HepG2 (cell line): ENCODE measurements around the gene C20orf144. TPM values are rescaled to one million over a fixed set of nuclear protein-coding genes. Genes with fewer than 3 reads are reported as not detected.

ENCODE experiments used
- AKAP8 ChIP-seq: sonication (generic); formaldehyde crosslinking; IDR thresholded peaks from 2 replicates; pipeline ENCODE4 v1.5.1; 2020; ENCODE audit warnings: mild to moderate bottlenecking, missing genetic modification reagents
- CBX2 ChIP-seq, 2 experiments: fragments of 200-600 bp in 1 of 2; sonication (generic); formaldehyde crosslinking in 1 of 2; IDR thresholded peaks; 2 replicates each; pipeline versions ENCODE4 v1.7.0 to v1.8.1; 2018 to 2022; ENCODE audit warnings: low read depth in 2 of 2, low read length in 1 of 2, mild to moderate bottlenecking in 1 of 2, missing genetic modification reagents in 1 of 2
- FOXC1 ChIP-seq: sonication (generic); formaldehyde crosslinking; IDR thresholded peaks from 2 replicates; pipeline ENCODE4 v1.8.0; 2022; ENCODE audit warnings: mild to moderate bottlenecking, missing genetic modification reagents, borderline replicate concordance
- MIER3 ChIP-seq: IDR thresholded peaks from 2 replicates; pipeline ENCODE4 v1.6.1; 2016; ENCODE audit warnings: missing compliant biosample characterization, borderline replicate concordance
- SMARCC2 ChIP-seq: fragments of 450-650 bp; IDR thresholded peaks from 2 replicates; pipeline ENCODE4 v1.6.1; 2017; ENCODE audit warnings: antibody characterized with exemption, mild to moderate bottlenecking
- SRF ChIP-seq: IDR thresholded peaks from 2 replicates; pipeline ENCODE4 v1.6.1; 2011; ENCODE audit warnings: mild to moderate bottlenecking, low read depth, low read length, moderate library complexity
- YY1 ChIP-seq: IDR thresholded peaks from 2 replicates; pipeline ENCODE4 v1.6.1; 2011; ENCODE audit warnings: low read length, low read depth, moderate library complexity, mild to moderate bottlenecking; ENCODE audit not compliant: insufficient read depth, insufficient replicate concordance
- ZNF224 ChIP-seq: sonication (generic); formaldehyde crosslinking; IDR thresholded peaks from 2 replicates; pipeline ENCODE4 v1.5.0; 2020; ENCODE audit warnings: mild to moderate bottlenecking, missing genetic modification reagents
- ZNF496 ChIP-seq: sonication (generic); formaldehyde crosslinking; IDR thresholded peaks from 2 replicates; pipeline ENCODE4 v1.8.1; 2023; ENCODE audit warnings: mild to moderate bottlenecking, moderate library complexity, missing genetic modification reagents; ENCODE audit not compliant: insufficient replicate concordance
- ZNF782 ChIP-seq: sonication (generic); formaldehyde crosslinking; IDR thresholded peaks from 2 replicates; pipeline ENCODE4 v1.4.0; 2020; ENCODE audit warnings: missing genetic modification reagents, mild to moderate bottlenecking, borderline replicate concordance
- polyA plus RNA-seq, 8 experiments: library from polyadenylated mRNA; depleted of rRNA in 3 of 8; stranded (reverse) in 7 of 8; unstranded in 1 of 8; fragments of >200 nt; fragmentation: Illumina TruSeq in 4 of 8; extraction: Trizol in 4 of 8; gene quantifications; 2 replicates each; pipeline versions ENCODE4 v1.2.1 to v1.2.3, GENCODE V29; 2011 to 2016; ENCODE audit warnings: low read depth in 4 of 8, missing spikeins in 1 of 8, mixed read lengths in 1 of 8; ENCODE audit not compliant: insufficient read depth in 1 of 8
- total RNA-seq, 5 experiments: library from RNA; depleted of rRNA; stranded (reverse); fragments of >200 nt; fragmentation: Illumina TruSeq; extraction: Trizol; gene quantifications; 2 replicates each; pipeline ENCODE4 v1.2.3, GENCODE V29; 2016; ENCODE audit warnings: low read depth in 1 of 5
- TF ChIP-seq, protein P1 (sequence below): IDR thresholded peaks from 2 replicates; pipeline ENCODE4 v1.6.1; 2016; ENCODE audit warnings: low read depth
- TF ChIP-seq, protein P2 (sequence below): sonication (generic); formaldehyde crosslinking; IDR thresholded peaks from 2 replicates; pipeline ENCODE4 v1.8.0; 2022; ENCODE audit warnings: missing genetic modification reagents, low read depth, mild to moderate bottlenecking, borderline replicate concordance
- TF ChIP-seq, protein P3 (sequence below): IDR thresholded peaks from 2 replicates; pipeline ENCODE4 v1.6.1; 2016
- TF ChIP-seq, protein P4 (sequence below): sonication (generic); formaldehyde crosslinking; IDR thresholded peaks from 2 replicates; pipeline ENCODE4 v1.8.0; 2022; ENCODE audit warnings: missing genetic modification reagents, mild to moderate bottlenecking, borderline replicate concordance
- TF ChIP-seq, protein P5 (sequence below): sonication (generic); formaldehyde crosslinking; IDR thresholded peaks from 2 replicates; pipeline ENCODE4 v1.5.1; 2020; ENCODE audit warnings: missing genetic modification reagents, mild to moderate bottlenecking, borderline replicate concordance
- TF ChIP-seq, protein P6 (sequence below): IDR thresholded peaks from 2 replicates; pipeline ENCODE4 v1.6.1; 2016; ENCODE audit warnings: low read depth, control low read depth
- TF ChIP-seq, protein P7 (sequence below), 2 experiments: sonication (generic) in 1 of 2; formaldehyde crosslinking in 1 of 2; IDR thresholded peaks; 2 replicates each; pipeline versions ENCODE4 v1.4.0 to v1.6.1; 2018 to 2020; ENCODE audit warnings: missing genetic modification reagents in 2 of 2, borderline replicate concordance in 1 of 2, low read depth in 1 of 2, mild to moderate bottlenecking in 1 of 2, missing biosample characterization in 1 of 2

C20orf144 gene
- total and polyA plus RNA-seq, 2 of the 13 experiments (the other 11 are each of a cell fraction or from before 2014, with no cell fraction given), result 0.09 to 0.16 TPM

DNA sequence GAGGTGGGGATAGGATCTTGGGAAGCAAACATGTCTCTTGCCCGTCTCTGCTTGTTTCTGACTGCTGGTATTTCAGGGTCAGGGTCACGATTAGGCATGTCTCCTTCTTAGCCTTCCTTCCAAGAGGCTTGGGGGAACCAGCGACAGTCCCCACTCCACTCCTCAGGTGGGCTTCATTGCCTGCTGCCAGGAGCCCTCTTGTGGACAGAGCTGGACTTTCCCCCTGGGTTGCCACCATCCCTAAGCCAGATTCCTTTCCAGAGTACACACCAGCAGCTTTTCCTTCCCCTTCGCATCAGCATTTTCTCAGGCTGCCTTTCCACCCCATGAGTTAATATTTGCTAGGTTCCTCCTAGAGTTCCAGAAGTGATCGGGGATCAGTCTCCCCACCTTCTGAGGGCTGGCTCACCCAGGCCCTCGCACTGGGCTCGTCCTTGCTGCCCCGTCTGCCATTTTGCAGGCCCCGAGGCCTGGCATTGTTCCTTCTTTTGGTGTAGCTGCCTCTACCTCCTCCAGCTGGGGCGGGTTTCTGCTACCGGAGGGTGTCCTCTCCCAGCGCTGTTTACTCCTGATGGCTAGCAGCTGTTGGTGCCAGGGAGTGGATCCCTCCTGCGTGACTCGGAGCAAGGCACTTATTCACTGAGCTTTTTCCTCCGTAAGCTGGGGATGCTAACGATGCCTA, 8.8 kb upstream of the C20orf144 start (continued):
- TF ChIP-seq, protein P1, sequence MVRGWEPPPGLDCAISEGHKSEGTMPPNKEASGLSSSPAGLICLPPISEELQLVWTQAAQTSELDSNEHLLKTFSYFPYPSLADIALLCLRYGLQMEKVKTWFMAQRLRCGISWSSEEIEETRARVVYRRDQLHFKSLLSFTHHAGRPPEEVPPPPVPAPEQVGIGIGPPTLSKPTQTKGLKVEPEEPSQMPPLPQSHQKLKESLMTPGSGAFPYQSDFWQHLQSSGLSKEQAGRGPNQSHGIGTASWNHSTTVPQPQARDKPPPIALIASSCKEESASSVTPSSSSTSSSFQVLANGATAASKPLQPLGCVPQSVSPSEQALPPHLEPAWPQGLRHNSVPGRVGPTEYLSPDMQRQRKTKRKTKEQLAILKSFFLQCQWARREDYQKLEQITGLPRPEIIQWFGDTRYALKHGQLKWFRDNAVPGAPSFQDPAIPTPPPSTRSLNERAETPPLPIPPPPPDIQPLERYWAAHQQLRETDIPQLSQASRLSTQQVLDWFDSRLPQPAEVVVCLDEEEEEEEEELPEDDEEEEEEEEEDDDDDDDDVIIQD (CRISPR knock-in tag), result peak; percentile 42; the same call in 1 of the 2 replicates
- TF ChIP-seq, protein P2, sequence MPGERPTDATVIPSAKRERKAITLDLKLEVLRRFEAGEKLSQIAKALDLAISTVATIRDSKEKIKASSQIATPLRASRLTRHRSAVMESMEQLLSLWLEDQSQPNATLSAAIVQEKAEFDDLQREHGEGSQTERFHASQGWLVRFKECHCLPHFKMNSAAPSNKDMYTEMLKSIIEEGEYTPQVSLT (CRISPR knock-in tag), result no peak
- TF ChIP-seq, protein P3, sequence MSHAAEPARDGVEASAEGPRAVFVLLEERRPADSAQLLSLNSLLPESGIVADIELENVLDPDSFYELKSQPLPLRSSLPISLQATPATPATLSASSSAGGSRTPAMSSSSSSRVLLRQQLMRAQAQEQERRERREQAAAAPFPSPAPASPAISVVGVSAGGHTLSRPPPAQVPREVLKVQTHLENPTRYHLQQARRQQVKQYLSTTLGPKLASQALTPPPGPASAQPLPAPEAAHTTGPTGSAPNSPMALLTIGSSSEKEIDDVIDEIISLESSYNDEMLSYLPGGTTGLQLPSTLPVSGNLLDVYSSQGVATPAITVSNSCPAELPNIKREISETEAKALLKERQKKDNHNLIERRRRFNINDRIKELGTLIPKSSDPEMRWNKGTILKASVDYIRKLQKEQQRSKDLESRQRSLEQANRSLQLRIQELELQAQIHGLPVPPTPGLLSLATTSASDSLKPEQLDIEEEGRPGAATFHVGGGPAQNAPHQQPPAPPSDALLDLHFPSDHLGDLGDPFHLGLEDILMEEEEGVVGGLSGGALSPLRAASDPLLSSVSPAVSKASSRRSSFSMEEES (CRISPR knock-in tag), result peak; percentile 61; the same call in 1 of the 2 replicates
- TF ChIP-seq ZNF224 (CRISPR knock-in tag) (0 out of 2 replicates have a peak, but pooled peaks have one; percentile 52), AKAP8 (CRISPR knock-in tag) (peak; percentile 92), FOXC1 (CRISPR knock-in tag) (peak; percentile 81), YY1 (peak; percentile 47), SMARCC2 (no peak), MIER3 (no peak), ZNF782 (0 out of 2 replicates have a peak, but pooled peaks have one; percentile 54), CBX2 (IDR thresholded peaks at IDR 0.05; ENCODE audit: low read depth, low read length) (no peak), CBX2 (CRISPR knock-in tag; IDR thresholded peaks at IDR 0.05; ENCODE audit: low read depth) (no peak), SRF (no peak), ZNF496 (CRISPR knock-in tag) (no peak)
- TF ChIP-seq, protein P4, sequence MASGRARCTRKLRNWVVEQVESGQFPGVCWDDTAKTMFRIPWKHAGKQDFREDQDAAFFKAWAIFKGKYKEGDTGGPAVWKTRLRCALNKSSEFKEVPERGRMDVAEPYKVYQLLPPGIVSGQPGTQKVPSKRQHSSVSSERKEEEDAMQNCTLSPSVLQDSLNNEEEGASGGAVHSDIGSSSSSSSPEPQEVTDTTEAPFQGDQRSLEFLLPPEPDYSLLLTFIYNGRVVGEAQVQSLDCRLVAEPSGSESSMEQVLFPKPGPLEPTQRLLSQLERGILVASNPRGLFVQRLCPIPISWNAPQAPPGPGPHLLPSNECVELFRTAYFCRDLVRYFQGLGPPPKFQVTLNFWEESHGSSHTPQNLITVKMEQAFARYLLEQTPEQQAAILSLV, result peak; percentile 55; the same call in 1 of the 2 replicates
- TF ChIP-seq, protein P5, sequence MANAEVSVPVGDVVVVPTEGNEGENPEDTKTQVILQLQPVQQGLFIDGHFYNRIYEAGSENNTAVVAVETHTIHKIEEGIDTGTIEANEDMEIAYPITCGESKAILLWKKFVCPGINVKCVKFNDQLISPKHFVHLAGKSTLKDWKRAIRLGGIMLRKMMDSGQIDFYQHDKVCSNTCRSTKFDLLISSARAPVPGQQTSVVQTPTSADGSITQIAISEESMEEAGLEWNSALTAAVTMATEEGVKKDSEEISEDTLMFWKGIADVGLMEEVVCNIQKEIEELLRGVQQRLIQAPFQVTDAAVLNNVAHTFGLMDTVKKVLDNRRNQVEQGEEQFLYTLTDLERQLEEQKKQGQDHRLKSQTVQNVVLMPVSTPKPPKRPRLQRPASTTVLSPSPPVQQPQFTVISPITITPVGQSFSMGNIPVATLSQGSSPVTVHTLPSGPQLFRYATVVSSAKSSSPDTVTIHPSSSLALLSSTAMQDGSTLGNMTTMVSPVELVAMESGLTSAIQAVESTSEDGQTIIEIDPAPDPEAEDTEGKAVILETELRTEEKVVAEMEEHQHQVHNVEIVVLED, result peak; percentile 39; the same call in 1 of the 2 replicates
- TF ChIP-seq, protein P6, sequence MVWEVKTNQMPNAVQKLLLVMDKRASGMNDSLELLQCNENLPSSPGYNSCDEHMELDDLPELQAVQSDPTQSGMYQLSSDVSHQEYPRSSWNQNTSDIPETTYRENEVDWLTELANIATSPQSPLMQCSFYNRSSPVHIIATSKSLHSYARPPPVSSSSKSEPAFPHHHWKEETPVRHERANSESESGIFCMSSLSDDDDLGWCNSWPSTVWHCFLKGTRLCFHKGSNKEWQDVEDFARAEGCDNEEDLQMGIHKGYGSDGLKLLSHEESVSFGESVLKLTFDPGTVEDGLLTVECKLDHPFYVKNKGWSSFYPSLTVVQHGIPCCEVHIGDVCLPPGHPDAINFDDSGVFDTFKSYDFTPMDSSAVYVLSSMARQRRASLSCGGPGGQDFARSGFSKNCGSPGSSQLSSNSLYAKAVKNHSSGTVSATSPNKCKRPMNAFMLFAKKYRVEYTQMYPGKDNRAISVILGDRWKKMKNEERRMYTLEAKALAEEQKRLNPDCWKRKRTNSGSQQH, result peak; percentile 33; the same call in 1 of the 2 replicates
- TF ChIP-seq, protein P7, sequence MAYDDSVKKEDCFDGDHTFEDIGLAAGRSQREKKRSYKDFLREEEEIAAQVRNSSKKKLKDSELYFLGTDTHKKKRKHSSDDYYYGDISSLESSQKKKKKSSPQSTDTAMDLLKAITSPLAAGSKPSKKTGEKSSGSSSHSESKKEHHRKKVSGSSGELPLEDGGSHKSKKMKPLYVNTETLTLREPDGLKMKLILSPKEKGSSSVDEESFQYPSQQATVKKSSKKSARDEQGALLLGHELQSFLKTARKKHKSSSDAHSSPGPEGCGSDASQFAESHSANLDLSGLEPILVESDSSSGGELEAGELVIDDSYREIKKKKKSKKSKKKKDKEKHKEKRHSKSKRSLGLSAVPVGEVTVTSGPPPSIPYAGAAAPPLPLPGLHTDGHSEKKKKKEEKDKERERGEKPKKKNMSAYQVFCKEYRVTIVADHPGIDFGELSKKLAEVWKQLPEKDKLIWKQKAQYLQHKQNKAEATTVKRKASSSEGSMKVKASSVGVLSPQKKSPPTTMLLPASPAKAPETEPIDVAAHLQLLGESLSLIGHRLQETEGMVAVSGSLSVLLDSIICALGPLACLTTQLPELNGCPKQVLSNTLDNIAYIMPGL (CRISPR knock-in tag; IDR thresholded peaks at IDR 0.05; ENCODE audit: borderline replicate concordance in 1 of 2, low read depth in 1 of 2), result peak; percentile 53 to 74; a peak in 1 of 4 replicates
